GM23338 (cell line): ENCODE data around the gene TMEM131L. TPM values are rescaled to one million over a fixed set of nuclear protein-coding genes. Genes with fewer than 3 reads are reported as not detected.
"Not testable (repeated sequence)": the region's sequence is repeated elsewhere in the genome, so short reads cannot be mapped to it uniquely, and the experiment has no call there.

Experiments used
- ATAC-seq: fragments of 200-7000 bp; cut with Tn5 transposase; 3 replicates; pipeline ENCODE4 v1.9.1; 2020
- DNase-seq: peaks from one replicate; pipeline ENCODE4 v3.0.0-alpha.2; 2015; ENCODE audit warnings: low spot score
- H2AFZ ChIP-seq: fragments of 200-600 bp; sonication (generic); 2 replicates; pipeline ENCODE4 v1.8.0; 2016; ENCODE audit warnings: antibody characterized with exemption, mild to moderate bottlenecking, moderate library complexity
- H3F3A ChIP-seq: fragments of 200-600 bp; sonication (generic); replicated peaks from 2 replicates; pipeline ENCODE4 v1.8.0; 2017; ENCODE audit warnings: antibody characterized with exemption, mixed run types, low read depth
- H3K27ac ChIP-seq: fragments of 200-600 bp; sonication (generic); 2 replicates; pipeline ENCODE4 v1.6.1; 2016; ENCODE audit warnings: low read depth
- H3K27me3 ChIP-seq: fragments of 200-600 bp; sonication (generic); 2 replicates; pipeline ENCODE4 v1.8.0; 2016; ENCODE audit warnings: mild to moderate bottlenecking, mixed run types, moderate library complexity; ENCODE audit not compliant: insufficient read depth
- H3K36me3 ChIP-seq: fragments of 200-600 bp; sonication (generic); 2 replicates; pipeline ENCODE4 v1.8.0; 2016; ENCODE audit warnings: mild to moderate bottlenecking; ENCODE audit not compliant: insufficient read depth
- H3K4me1 ChIP-seq: fragments of 200-600 bp; sonication (generic); 2 replicates; pipeline ENCODE4 v1.8.0; 2016; ENCODE audit warnings: mild to moderate bottlenecking, moderate library complexity; ENCODE audit not compliant: insufficient read depth
- H3K4me2 ChIP-seq: fragments of 200-600 bp; sonication (generic); 2 replicates; pipeline ENCODE4 v1.7.1; 2017; ENCODE audit warnings: mixed run types
- H3K4me3 ChIP-seq: fragments of 200-600 bp; sonication (generic); 2 replicates; pipeline ENCODE4 v1.6.1; 2016; ENCODE audit warnings: mixed run types
- H3K79me2 ChIP-seq: fragments of 200-600 bp; sonication (generic); replicated peaks from 2 replicates; pipeline ENCODE4 v1.8.0; 2017; ENCODE audit warnings: mild to moderate bottlenecking; ENCODE audit not compliant: insufficient read depth
- H3K9me2 ChIP-seq: fragments of 200-600 bp; sonication (generic); 2 replicates; pipeline ENCODE4 v1.8.0; 2017; ENCODE audit not compliant: insufficient read depth
- H4K20me1 ChIP-seq: fragments of 200-600 bp; sonication (generic); replicated peaks from 2 replicates; pipeline ENCODE4 v1.8.0; 2017; ENCODE audit warnings: mild to moderate bottlenecking; ENCODE audit not compliant: insufficient read depth
- H3K27ac Mint-ChIP-seq: 2 replicates; pipeline ENCODE4 v1.8.0; 2020; ENCODE audit warnings: inconsistent platforms, mild to moderate bottlenecking, moderate library complexity, mixed read lengths
- H3K27me3 Mint-ChIP-seq: 3 replicates; pipeline ENCODE4 v1.8.0; 2022; ENCODE audit warnings: low read depth, mild to moderate bottlenecking, moderate library complexity, mixed read lengths, inconsistent platforms; ENCODE audit not compliant: insufficient read depth, poor library complexity
- H3K36me3 Mint-ChIP-seq: 3 replicates; pipeline ENCODE4 v1.8.0; 2021; ENCODE audit warnings: low read depth, mild to moderate bottlenecking, inconsistent platforms, moderate library complexity, mixed read lengths
- H3K4me1 Mint-ChIP-seq: 3 replicates; pipeline ENCODE4 v1.8.0; 2020; ENCODE audit warnings: mild to moderate bottlenecking, inconsistent platforms, mixed read lengths
- H3K4me3 Mint-ChIP-seq: 3 replicates; pipeline ENCODE4 v1.8.0; 2021; ENCODE audit warnings: moderate library complexity, mild to moderate bottlenecking, inconsistent platforms, mixed read lengths
- H3K9me3 Mint-ChIP-seq: 3 replicates; pipeline ENCODE4 v1.8.0; 2020; ENCODE audit warnings: moderate library complexity, mild to moderate bottlenecking, inconsistent platforms, mixed read lengths
- CREB1 ChIP-seq: fragments of 250-450 bp; sonication (Bioruptor Pico); IDR thresholded peaks from 2 replicates; pipeline ENCODE4 v1.5.0; 2020; ENCODE audit warnings: low read depth, mild to moderate bottlenecking, moderate library complexity
- EZH2 ChIP-seq: fragments of 200-600 bp; sonication (generic); IDR thresholded peaks from one replicate; pipeline ENCODE4 v1.8.0; 2017; ENCODE audit warnings: antibody characterized with exemption, mild to moderate bottlenecking, low read depth; ENCODE audit not compliant: unreplicated experiment
- EZH2phosphoT487 ChIP-seq: fragments of 200-600 bp; sonication (generic); IDR thresholded peaks from one replicate; pipeline ENCODE4 v1.8.1; 2018; ENCODE audit warnings: antibody characterized with exemption; ENCODE audit not compliant: unreplicated experiment
- JUNB ChIP-seq: IDR thresholded peaks from one replicate; pipeline ENCODE4 v1.6.1; 2016; ENCODE audit warnings: antibody characterized with exemption; ENCODE audit not compliant: unreplicated experiment
- NANOG ChIP-seq: IDR thresholded peaks from 2 replicates; pipeline ENCODE4 v1.6.1; 2016; ENCODE audit warnings: antibody characterized with exemption, borderline replicate concordance
- ZNF331 ChIP-seq: fragments of 250-450 bp; sonication (Bioruptor Pico); IDR thresholded peaks from 2 replicates; pipeline ENCODE4 v1.5.0; 2020; ENCODE audit warnings: low read depth, mild to moderate bottlenecking, moderate library complexity
- polyA plus RNA-seq: library from polyadenylated mRNA; unstranded; fragments of >200 nt; fragmentation: Nextera tagmentation; extraction: Ambion mirVana; gene quantifications from 2 replicates; pipeline ENCODE4 v1.2.1, GENCODE V29; 2016
- total RNA-seq: library from RNA; depleted of rRNA; stranded (reverse); fragments of >200 nt; shearing (Covaris generic); gene quantifications from 2 replicates; pipeline ENCODE4 v1.2.3, GENCODE V29; 2014
- TF ChIP-seq, protein P1 (sequence below), 2 experiments: fragments of 200-600 bp in 1 of 2; sonication (generic) in 1 of 2; conservative IDR thresholded peaks; 2 replicates each; pipeline versions ENCODE4 v1.5.1 to v1.6.1; 2016 to 2017; ENCODE audit warnings: antibody characterized with exemption in 2 of 2, low read depth in 2 of 2, mild to moderate bottlenecking in 2 of 2, moderate library complexity in 1 of 2
- TF ChIP-seq, protein P2 (sequence below): IDR thresholded peaks from 2 replicates; pipeline ENCODE4 v1.6.1; 2016; ENCODE audit warnings: antibody characterized with exemption
- TF ChIP-seq, protein P3 (sequence below): IDR thresholded peaks from one replicate; pipeline ENCODE4 v1.6.1; 2018; ENCODE audit warnings: antibody characterized with exemption; ENCODE audit not compliant: unreplicated experiment

The TMEM131L gene
- total and polyA plus RNA-seq, 2 experiments from 2014 or later: 11.1 to 32.2 TPM

GRCh38 chr4:153466081-153466948 is at the start of gene TMEM131L (continued):
- TF ChIP-seq, protein P1, sequence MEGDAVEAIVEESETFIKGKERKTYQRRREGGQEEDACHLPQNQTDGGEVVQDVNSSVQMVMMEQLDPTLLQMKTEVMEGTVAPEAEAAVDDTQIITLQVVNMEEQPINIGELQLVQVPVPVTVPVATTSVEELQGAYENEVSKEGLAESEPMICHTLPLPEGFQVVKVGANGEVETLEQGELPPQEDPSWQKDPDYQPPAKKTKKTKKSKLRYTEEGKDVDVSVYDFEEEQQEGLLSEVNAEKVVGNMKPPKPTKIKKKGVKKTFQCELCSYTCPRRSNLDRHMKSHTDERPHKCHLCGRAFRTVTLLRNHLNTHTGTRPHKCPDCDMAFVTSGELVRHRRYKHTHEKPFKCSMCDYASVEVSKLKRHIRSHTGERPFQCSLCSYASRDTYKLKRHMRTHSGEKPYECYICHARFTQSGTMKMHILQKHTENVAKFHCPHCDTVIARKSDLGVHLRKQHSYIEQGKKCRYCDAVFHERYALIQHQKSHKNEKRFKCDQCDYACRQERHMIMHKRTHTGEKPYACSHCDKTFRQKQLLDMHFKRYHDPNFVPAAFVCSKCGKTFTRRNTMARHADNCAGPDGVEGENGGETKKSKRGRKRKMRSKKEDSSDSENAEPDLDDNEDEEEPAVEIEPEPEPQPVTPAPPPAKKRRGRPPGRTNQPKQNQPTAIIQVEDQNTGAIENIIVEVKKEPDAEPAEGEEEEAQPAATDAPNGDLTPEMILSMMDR (conservative IDR thresholded peaks at IDR 0.05; ENCODE audit: low read depth in 2 of 2): 0 out of 4 replicates have a peak, but pooled peaks of 1 of the 2 experiments have one; percentile 8
- TF ChIP-seq, protein P2, sequence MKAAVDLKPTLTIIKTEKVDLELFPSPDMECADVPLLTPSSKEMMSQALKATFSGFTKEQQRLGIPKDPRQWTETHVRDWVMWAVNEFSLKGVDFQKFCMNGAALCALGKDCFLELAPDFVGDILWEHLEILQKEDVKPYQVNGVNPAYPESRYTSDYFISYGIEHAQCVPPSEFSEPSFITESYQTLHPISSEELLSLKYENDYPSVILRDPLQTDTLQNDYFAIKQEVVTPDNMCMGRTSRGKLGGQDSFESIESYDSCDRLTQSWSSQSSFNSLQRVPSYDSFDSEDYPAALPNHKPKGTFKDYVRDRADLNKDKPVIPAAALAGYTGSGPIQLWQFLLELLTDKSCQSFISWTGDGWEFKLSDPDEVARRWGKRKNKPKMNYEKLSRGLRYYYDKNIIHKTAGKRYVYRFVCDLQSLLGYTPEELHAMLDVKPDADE: no peak
- no peak for TF ChIP-seq NANOG
- no peak for TF ChIP-seq CREB1 (CRISPR knock-in tag)
- no peak for TF ChIP-seq ZNF331 (CRISPR knock-in tag)

- not testable (repeated sequence) for H3K36me3 ChIP-seq, H3K4me3 ChIP-seq, H3K36me3 Mint-ChIP-seq, H3K27me3 Mint-ChIP-seq, H4K20me1 ChIP-seq, H3K27ac ChIP-seq, H3K9me2 ChIP-seq, H3K4me2 ChIP-seq, H3K4me3 Mint-ChIP-seq, H2AFZ ChIP-seq, ATAC-seq, H3K27ac Mint-ChIP-seq, H3K27me3 ChIP-seq, H3K79me2 ChIP-seq, H3K9me3 Mint-ChIP-seq, H3F3A ChIP-seq, DNase-seq
- peaks cover 22% of the 10 kb centered on the region for H3K4me1 Mint-ChIP-seq
- peaks cover 16% of the 10 kb centered on the region; the same call in 1 of the 2 replicates for H3K4me1 ChIP-seq
Observed at GRCh38 chr4:153416456-153416855, 49.7 kb upstream of the TMEM131L start.

GRCh38 chr4:153418121-153418520 is 48.0 kb upstream of the TMEM131L start:
- H4K20me1 ChIP-seq: no peaks in the 10 kb centered on the region
- peaks cover 22% of the 10 kb centered on the region for H3K4me1 Mint-ChIP-seq
- H3K27ac ChIP-seq: peak overlapping the region; percentile 39; the same call in 1 of the 2 replicates
- DNase-seq (no peak), ATAC-seq (no peak)
- no peaks in the 10 kb centered on the region for H3K9me2 ChIP-seq
- no peaks in the 10 kb centered on the region for H3K79me2 ChIP-seq
- no peak overlapping the region for H3K27ac Mint-ChIP-seq
- H3K4me3 ChIP-seq: no peak overlapping the region
- H3K27me3 ChIP-seq: no peaks in the 10 kb centered on the region
- no peak overlapping the region for H3K4me2 ChIP-seq
- H3K27me3 Mint-ChIP-seq: peaks cover 1% of the 10 kb centered on the region
- no peak overlapping the region for H2AFZ ChIP-seq
- H3K36me3 Mint-ChIP-seq: no peaks in the 10 kb centered on the region; the same call in 2 of the 3 replicates
- no peak overlapping the region for H3K4me3 Mint-ChIP-seq
- H3K36me3 ChIP-seq: no peaks in the 10 kb centered on the region
- H3F3A ChIP-seq: no peaks in the 10 kb centered on the region
- H3K4me1 ChIP-seq: peaks cover 16% of the 10 kb centered on the region; the same call in 1 of the 2 replicates
- no peaks in the 10 kb centered on the region for H3K9me3 Mint-ChIP-seq
- TF ChIP-seq, protein P1 (conservative IDR thresholded peaks at IDR 0.05; ENCODE audit: low read depth in 2 of 2): no peak
- TF ChIP-seq EZH2phosphoT487 (no peak), EZH2 (no peak), JUNB (no peak), CREB1 (CRISPR knock-in tag) (no peak)
- TF ChIP-seq, protein P3, sequence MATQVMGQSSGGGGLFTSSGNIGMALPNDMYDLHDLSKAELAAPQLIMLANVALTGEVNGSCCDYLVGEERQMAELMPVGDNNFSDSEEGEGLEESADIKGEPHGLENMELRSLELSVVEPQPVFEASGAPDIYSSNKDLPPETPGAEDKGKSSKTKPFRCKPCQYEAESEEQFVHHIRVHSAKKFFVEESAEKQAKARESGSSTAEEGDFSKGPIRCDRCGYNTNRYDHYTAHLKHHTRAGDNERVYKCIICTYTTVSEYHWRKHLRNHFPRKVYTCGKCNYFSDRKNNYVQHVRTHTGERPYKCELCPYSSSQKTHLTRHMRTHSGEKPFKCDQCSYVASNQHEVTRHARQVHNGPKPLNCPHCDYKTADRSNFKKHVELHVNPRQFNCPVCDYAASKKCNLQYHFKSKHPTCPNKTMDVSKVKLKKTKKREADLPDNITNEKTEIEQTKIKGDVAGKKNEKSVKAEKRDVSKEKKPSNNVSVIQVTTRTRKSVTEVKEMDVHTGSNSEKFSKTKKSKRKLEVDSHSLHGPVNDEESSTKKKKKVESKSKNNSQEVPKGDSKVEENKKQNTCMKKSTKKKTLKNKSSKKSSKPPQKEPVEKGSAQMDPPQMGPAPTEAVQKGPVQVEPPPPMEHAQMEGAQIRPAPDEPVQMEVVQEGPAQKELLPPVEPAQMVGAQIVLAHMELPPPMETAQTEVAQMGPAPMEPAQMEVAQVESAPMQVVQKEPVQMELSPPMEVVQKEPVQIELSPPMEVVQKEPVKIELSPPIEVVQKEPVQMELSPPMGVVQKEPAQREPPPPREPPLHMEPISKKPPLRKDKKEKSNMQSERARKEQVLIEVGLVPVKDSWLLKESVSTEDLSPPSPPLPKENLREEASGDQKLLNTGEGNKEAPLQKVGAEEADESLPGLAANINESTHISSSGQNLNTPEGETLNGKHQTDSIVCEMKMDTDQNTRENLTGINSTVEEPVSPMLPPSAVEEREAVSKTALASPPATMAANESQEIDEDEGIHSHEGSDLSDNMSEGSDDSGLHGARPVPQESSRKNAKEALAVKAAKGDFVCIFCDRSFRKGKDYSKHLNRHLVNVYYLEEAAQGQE: no peak
